GM19035 (cell line): Measurements from ENCODE around the gene CDO1.

Experiments used
- ATAC-seq: cut with Tn5 transposase; IDR thresholded peaks from one replicate; pipeline ENCODE4 v1.9.1; 2021; ENCODE audit not compliant: unreplicated experiment

The CDO1 gene

DNA sequence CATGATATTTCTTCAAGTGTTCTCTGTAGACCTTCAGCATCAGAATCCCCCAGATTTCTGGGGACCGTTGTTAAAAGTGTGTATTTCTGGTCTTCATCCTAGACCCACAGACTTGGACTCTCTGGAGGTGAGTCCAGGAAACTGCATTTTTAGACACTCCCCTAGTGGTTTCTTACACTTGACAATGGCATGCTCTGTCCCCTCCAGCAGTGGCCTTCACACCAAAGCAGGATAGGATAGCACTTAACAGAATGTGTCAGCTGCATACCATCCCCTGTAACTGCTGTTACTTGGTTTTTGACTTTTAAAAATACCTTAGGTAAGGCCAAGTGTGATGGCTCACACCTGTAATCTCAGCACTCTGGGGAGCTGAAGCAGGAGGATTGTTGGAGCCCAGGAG is 20.8 kb downstream of the CDO1 start:
- no peak for ATAC-seq

GRCh38 chr5:115788440-115788839 is 28.0 kb downstream of the CDO1 start:
- ATAC-seq: no peak

- no peak for ATAC-seq
Observed at GRCh38 chr5:115787426-115787825, 29.0 kb downstream of the CDO1 start.

DNA sequence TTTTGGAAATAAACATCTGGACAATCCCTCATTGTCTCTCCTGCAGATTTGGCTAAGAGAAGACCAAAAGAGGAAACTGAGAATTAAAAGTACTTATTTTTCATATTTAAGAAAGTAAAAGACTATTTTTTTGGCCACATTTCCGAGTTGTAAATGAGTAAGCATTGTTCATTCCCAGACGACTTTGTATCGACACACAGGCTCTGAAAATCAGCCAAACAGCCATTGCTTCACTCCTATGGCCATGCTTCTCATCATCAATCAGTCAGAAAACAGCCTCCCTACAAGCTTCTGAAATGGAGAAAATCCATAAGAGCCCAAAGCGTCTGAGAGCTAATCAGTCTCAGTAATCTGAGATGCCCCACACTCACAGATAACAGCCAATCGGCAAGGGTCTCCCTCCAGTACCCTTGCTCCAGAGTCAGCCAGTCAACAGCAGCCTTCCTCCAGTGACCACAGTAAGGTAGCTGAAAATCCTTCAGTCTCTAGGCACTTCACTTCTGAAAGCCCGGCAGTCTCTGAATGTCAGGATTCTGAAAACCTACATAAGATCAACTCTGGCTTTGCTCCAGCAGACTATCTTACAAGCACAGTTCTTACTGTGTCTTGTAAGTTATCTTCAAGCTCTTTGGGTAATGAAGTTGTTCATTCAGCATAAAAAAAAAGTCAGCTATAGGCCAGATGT is 30.9 kb downstream of the CDO1 start:
- ATAC-seq: no peak

DNA sequence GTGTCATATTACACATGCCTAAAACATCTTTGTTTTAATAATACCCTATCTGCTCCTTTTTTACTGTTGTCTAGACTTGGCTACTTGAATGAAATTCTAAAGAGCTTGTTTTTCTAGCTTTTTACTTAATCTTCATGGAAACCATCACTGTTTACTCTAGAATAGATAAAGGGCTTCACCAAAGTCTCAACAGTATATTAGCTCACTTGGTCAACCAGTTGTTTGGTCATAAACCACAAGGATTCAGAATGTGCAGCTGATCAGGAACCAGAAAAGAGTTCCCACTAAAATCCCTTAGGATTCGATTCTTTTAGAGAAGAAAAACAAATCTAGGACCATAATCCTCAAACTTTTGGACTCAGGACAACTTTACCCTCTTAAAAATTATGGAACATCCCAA is 38.0 kb downstream of the CDO1 start:
- no peak for ATAC-seq

DNA sequence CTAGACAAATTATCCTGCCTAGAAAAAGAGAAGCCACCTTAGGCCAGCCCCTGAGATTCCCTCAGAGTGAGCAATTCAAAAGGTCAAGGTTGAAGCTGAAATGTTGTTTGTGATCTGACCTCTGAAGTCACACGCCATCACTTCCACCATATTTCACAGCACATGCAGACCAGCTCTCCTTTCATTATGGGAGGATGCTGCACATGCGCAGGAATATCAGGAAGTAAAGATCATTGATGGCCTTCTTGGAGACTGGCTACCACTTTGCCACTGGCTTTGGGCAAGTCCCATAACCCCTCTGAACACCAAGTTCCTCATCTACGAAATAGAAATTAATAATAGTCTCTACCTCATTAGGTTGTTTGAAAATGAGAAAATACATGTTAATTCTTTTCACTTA is 39.5 kb downstream of the CDO1 start:
- ATAC-seq: no peak

- ATAC-seq: no peak
Observed at GRCh38 chr5:115775999-115776398, 40.5 kb downstream of the CDO1 start.

- ATAC-seq: no peak
Observed at GRCh38 chr5:115774684-115775083, 41.8 kb downstream of the CDO1 start.

DNA sequence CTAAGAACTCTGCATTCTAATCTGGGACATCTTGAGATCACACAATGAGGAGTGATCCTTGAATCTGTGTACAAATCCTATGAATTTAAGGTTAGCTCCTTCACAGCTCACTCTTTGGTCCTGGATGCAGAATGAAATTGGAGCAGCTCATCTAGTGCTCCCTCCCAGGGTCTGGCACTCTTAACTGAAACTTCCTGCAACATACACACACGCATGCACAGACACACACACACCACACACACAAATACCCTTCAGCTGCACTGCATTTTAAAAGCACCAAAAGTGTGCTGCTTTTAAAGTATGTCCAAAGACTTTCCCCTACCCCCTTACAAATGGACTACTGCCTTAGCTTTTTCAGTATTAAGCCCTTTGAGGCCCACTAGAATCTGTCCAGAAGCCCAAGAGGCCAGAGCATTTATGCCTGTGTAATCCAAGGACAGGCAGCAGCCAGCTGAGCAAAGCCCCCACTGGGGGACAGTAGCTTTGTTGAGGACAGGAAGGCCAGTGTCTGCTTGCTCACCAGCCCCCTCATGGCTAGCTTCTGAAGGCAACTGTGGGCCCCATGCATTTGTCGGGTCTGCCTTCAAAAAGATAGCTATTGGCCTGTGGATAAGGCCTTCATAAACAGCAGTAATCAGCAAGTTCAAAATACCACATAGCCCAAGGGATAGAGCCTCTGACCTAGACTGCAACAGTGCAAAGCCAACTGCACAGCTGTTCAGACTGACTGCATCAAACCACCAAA is 43.6 kb downstream of the CDO1 start:
- no peak for ATAC-seq

- ATAC-seq: no peak
Observed at GRCh38 chr5:115770466-115770865, 46.0 kb downstream of the CDO1 start.

DNA sequence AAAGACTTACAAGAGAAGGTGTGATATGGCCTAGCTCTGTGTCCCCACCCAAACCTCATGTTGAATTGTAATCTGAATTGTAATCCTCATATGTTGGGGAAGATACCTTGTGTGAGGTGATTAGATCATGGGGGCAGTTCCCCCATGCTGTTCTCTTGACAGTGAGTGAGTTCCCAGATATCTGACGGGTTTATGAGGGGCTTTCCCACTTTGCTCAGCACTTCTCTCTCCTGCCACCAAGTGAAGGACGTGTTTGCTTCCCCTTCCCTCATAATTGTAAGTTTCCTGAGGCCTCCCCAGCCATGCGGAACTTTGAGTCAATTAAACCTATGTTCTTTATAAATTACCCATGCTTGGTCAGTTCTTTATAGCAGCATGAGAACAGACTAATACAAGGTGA is 49.0 kb downstream of the CDO1 start:
- ATAC-seq: no peak

DNA sequence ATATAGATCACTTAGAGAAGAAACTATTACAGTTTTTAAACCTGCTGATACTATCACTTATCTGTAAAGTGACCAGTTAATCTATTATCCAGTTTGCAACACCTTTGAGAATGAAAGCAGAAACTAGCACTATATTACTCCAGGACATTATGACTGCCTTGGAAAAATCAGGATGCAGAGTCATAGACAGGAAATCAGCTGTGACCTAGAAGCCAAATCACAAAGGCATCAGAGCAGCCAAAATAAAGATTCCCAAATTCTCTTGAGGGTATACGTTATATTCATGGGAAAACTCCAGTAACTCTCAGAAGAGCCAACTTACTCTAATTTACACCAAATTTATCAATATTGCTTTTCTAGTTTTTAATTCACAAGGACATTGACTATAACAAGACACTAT is 49.9 kb downstream of the CDO1 start:
- no peak for ATAC-seq

DNA sequence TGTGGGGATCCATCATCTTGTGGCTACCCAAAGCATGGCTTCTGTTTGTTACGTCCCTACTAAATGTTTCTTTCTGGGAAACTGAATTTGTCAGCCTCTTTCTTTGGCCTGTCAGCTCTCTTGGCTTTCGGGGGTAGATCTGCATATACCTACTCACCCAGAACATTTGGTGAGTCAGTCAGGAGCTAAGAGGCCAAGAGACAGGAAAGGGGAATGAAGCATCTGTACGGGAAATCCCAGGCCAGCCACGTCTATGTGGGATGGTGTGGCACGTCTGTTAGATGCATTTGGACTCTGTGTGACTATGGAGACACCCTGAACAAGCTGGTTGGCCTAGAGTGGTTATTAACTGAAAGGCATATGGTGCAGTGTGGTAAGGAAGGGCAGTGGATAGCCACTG is 58.1 kb downstream of the CDO1 start:
- no peak for ATAC-seq

DNA sequence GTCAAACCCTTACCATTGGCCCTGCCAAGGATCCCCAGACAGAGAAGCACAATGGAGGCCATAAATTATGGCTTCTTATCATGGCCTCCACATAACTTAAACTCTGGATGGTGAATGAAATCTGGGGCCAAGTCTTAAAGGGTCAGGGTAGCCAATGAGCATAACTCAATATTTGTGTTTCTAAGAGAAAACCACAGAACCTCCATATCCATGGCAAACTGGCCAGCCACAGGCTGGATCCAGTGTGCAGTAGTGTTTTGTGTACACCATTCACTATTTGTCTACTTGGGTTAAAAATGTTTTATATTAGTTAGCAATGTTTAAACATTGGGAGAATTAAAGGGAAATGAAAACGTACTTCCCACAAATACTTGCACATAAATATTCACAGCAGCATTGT is 60.8 kb downstream of the CDO1 start:
- ATAC-seq: no peak
